ENCODE measurements around the gene RSBN1.

Gene RSBN1

DNA sequence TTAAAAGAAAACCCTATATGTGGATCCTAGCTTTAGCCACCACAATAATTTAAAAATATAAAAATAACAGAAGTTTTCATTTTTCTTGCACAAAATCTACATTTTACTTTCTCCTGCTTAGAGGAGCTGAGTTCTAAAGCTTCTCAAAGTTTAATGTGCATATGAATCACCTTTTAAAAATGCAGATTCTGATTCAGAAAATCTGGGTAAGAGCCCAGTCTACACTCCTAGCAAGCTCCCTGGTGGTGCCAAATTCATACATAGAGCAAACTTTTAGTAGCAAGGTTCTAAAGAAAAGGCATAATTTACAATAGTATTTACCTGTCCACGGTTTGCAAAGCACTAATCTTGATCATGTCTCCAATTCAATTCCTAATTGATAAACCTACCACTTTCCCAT lies 19.3 kb downstream of the RSBN1 start:
- Histone ChIP-seq H3K9me3 (ENCODE audit: control insufficient read depth, insufficient read depth, low read length) (no peaks in the 10 kb centered on the region), H3K27me3 (ENCODE audit: control insufficient read depth, insufficient read depth, low read length) (no peaks in the 10 kb centered on the region), H3K36me3 (ENCODE audit: control insufficient read depth, insufficient read depth, low read length) (no peaks in the 10 kb centered on the region), H3K4me3 (ENCODE audit: low read depth, low read length) (no peak overlapping the region), H3K9ac (ENCODE audit: low read depth, low read length) (no peak overlapping the region), H3K4me1 (ENCODE audit: control insufficient read depth, insufficient read depth, low read length) (peaks cover 5% of the 10 kb centered on the region)

DNA sequence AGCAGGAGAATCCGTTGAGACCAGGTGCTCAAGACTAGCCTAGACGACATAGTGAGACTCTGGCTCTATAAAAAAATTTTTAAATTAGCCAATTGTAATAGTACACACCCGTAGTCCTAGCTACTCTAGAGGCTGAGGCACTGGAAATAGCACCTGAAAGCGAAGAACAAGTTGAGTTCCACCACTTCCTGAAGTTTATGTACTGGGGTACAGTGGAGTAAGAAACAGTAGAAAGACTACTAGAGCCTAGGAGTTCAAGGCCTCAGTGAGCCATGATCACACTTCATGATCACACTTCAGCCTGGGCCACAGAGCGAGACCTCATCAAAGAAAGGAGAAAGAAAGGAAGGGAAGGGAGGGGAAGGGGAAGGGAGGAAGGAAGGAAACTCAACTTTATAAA lies 19.8 kb downstream of the RSBN1 start:
- H3K4me3 ChIP-seq (ENCODE audit: low read depth, low read length) = no peak overlapping the region
- H3K27me3 ChIP-seq (ENCODE audit: control insufficient read depth, insufficient read depth, low read length) = no peaks in the 10 kb centered on the region
- peaks cover 5% of the 10 kb centered on the region for H3K4me1 ChIP-seq (ENCODE audit: control insufficient read depth, insufficient read depth, low read length)
- H3K9ac ChIP-seq (ENCODE audit: low read depth, low read length) = no peak overlapping the region
- H3K36me3 ChIP-seq (ENCODE audit: control insufficient read depth, insufficient read depth, low read length) = no peaks in the 10 kb centered on the region
- H3K9me3 ChIP-seq (ENCODE audit: control insufficient read depth, insufficient read depth, low read length) = no peaks in the 10 kb centered on the region

- Histone ChIP-seq H3K27me3 (ENCODE audit: control insufficient read depth, insufficient read depth, low read length) (no peaks in the 10 kb centered on the region), H3K9ac (ENCODE audit: low read depth, low read length) (no peak overlapping the region), H3K4me3 (ENCODE audit: low read depth, low read length) (no peak overlapping the region), H3K9me3 (ENCODE audit: control insufficient read depth, insufficient read depth, low read length) (no peaks in the 10 kb centered on the region), H3K36me3 (ENCODE audit: control insufficient read depth, insufficient read depth, low read length) (no peaks in the 10 kb centered on the region), H3K4me1 (ENCODE audit: control insufficient read depth, insufficient read depth, low read length) (peaks cover 5% of the 10 kb centered on the region)
Observed at GRCh38 chr1:113788802-113789201, 23.5 kb downstream of the RSBN1 start.

GRCh38 chr1:113787663-113788062 lies 24.6 kb downstream of the RSBN1 start:
- Histone ChIP-seq H3K9ac (ENCODE audit: low read depth, low read length) (no peak overlapping the region), H3K9me3 (ENCODE audit: control insufficient read depth, insufficient read depth, low read length) (no peaks in the 10 kb centered on the region), H3K4me1 (ENCODE audit: control insufficient read depth, insufficient read depth, low read length) (peaks cover 10% of the 10 kb centered on the region), H3K36me3 (ENCODE audit: control insufficient read depth, insufficient read depth, low read length) (no peaks in the 10 kb centered on the region), H3K27me3 (ENCODE audit: control insufficient read depth, insufficient read depth, low read length) (no peaks in the 10 kb centered on the region), H3K4me3 (ENCODE audit: low read depth, low read length) (no peak overlapping the region)

GRCh38 chr1:113786069-113786468 lies 26.2 kb downstream of the RSBN1 start:
- Histone ChIP-seq H3K9me3 (ENCODE audit: control insufficient read depth, insufficient read depth, low read length) (no peaks in the 10 kb centered on the region), H3K9ac (ENCODE audit: low read depth, low read length) (no peak overlapping the region), H3K4me1 (ENCODE audit: control insufficient read depth, insufficient read depth, low read length) (peaks cover 10% of the 10 kb centered on the region), H3K36me3 (ENCODE audit: control insufficient read depth, insufficient read depth, low read length) (no peaks in the 10 kb centered on the region), H3K27me3 (ENCODE audit: control insufficient read depth, insufficient read depth, low read length) (no peaks in the 10 kb centered on the region), H3K4me3 (ENCODE audit: low read depth, low read length) (no peak overlapping the region)

- Histone ChIP-seq H3K36me3 (ENCODE audit: control insufficient read depth, insufficient read depth, low read length) (no peaks in the 10 kb centered on the region), H3K4me3 (ENCODE audit: low read depth, low read length) (no peak overlapping the region), H3K9ac (ENCODE audit: low read depth, low read length) (no peak overlapping the region), H3K9me3 (ENCODE audit: control insufficient read depth, insufficient read depth, low read length) (no peaks in the 10 kb centered on the region), H3K4me1 (ENCODE audit: control insufficient read depth, insufficient read depth, low read length) (peaks cover 11% of the 10 kb centered on the region), H3K27me3 (ENCODE audit: control insufficient read depth, insufficient read depth, low read length) (no peaks in the 10 kb centered on the region)
Observed at GRCh38 chr1:113784104-113784779, 28.0 kb downstream of the RSBN1 start.

- no peaks in the 10 kb centered on the region for H3K36me3 ChIP-seq (ENCODE audit: control insufficient read depth, insufficient read depth, low read length)
- H3K27me3 ChIP-seq (ENCODE audit: control insufficient read depth, insufficient read depth, low read length) = no peaks in the 10 kb centered on the region
- no peak overlapping the region for H3K4me3 ChIP-seq (ENCODE audit: low read depth, low read length)
- H3K9me3 ChIP-seq (ENCODE audit: control insufficient read depth, insufficient read depth, low read length) = no peaks in the 10 kb centered on the region
- no peak overlapping the region for H3K9ac ChIP-seq (ENCODE audit: low read depth, low read length)
- H3K4me1 ChIP-seq (ENCODE audit: control insufficient read depth, insufficient read depth, low read length) = peaks cover 7% of the 10 kb centered on the region
Observed at GRCh38 chr1:113783254-113784103, 28.8 kb downstream of the RSBN1 start.

GRCh38 chr1:113782406-113782805 lies 29.9 kb downstream of the RSBN1 start:
- no peaks in the 10 kb centered on the region for H3K36me3 ChIP-seq (ENCODE audit: control insufficient read depth, insufficient read depth, low read length)
- no peak overlapping the region for H3K4me3 ChIP-seq (ENCODE audit: low read depth, low read length)
- H3K9ac ChIP-seq (ENCODE audit: low read depth, low read length) = no peak overlapping the region
- H3K27me3 ChIP-seq (ENCODE audit: control insufficient read depth, insufficient read depth, low read length) = no peaks in the 10 kb centered on the region
- H3K4me1 ChIP-seq (ENCODE audit: control insufficient read depth, insufficient read depth, low read length) = peaks cover 7% of the 10 kb centered on the region
- H3K9me3 ChIP-seq (ENCODE audit: control insufficient read depth, insufficient read depth, low read length) = no peaks in the 10 kb centered on the region

GRCh38 chr1:113780374-113781146 lies 31.7 kb downstream of the RSBN1 start:
- Histone ChIP-seq H3K9ac (ENCODE audit: low read depth, low read length) (no peak overlapping the region), H3K36me3 (ENCODE audit: control insufficient read depth, insufficient read depth, low read length) (no peaks in the 10 kb centered on the region)

DNA sequence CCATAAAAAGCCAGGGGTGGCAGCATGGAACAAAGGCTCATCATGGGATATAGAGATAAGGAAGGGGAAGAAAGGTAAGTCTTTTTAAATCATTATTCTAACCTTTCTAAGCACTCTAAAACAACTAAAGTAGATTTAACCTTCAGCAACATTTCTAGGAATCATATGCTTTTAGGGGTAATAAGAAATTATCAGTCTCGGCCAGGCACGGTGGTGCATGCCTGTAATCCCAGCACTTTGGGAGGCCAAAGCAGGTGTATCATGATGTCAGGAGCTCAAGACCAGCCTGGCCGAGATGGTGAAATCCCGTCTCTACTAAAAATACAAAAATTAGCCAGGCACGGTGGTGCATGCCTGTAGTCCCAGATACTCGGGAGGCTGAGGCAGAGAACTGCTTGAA lies 32.7 kb downstream of the RSBN1 start:
- peaks cover 7% of the 10 kb centered on the region for H3K4me1 ChIP-seq (ENCODE audit: control insufficient read depth, insufficient read depth, low read length)
- H3K9me3 ChIP-seq (ENCODE audit: control insufficient read depth, insufficient read depth, low read length) = no peaks in the 10 kb centered on the region
- no peaks in the 10 kb centered on the region for H3K36me3 ChIP-seq (ENCODE audit: control insufficient read depth, insufficient read depth, low read length)
- no peaks in the 10 kb centered on the region for H3K27me3 ChIP-seq (ENCODE audit: control insufficient read depth, insufficient read depth, low read length)
- no peak overlapping the region for H3K9ac ChIP-seq (ENCODE audit: low read depth, low read length)
- H3K4me3 ChIP-seq (ENCODE audit: low read depth, low read length) = no peak overlapping the region

More at GRCh38 chr1:113780374-113781146, 31.7 kb downstream of the RSBN1 start:
- no peak overlapping the region for H3K4me3 ChIP-seq (ENCODE audit: low read depth, low read length)
- no peaks in the 10 kb centered on the region for H3K27me3 ChIP-seq (ENCODE audit: control insufficient read depth, insufficient read depth, low read length)
- H3K4me1 ChIP-seq (ENCODE audit: control insufficient read depth, insufficient read depth, low read length) = peaks cover 7% of the 10 kb centered on the region
- H3K9me3 ChIP-seq (ENCODE audit: control insufficient read depth, insufficient read depth, low read length) = no peaks in the 10 kb centered on the region

GRCh38 chr1:113777561-113777960 lies 34.7 kb downstream of the RSBN1 start:
- H3K4me3 ChIP-seq (ENCODE audit: low read depth, low read length) = no peak overlapping the region
- no peaks in the 10 kb centered on the region for H3K9me3 ChIP-seq (ENCODE audit: control insufficient read depth, insufficient read depth, low read length)
- H3K27me3 ChIP-seq (ENCODE audit: control insufficient read depth, insufficient read depth, low read length) = no peaks in the 10 kb centered on the region
- H3K4me1 ChIP-seq (ENCODE audit: control insufficient read depth, insufficient read depth, low read length) = peaks cover 2% of the 10 kb centered on the region
- no peaks in the 10 kb centered on the region for H3K36me3 ChIP-seq (ENCODE audit: control insufficient read depth, insufficient read depth, low read length)
- H3K9ac ChIP-seq (ENCODE audit: low read depth, low read length) = no peak overlapping the region

Data from iPS-15b (cell line).